ENCODE measurements around the gene RRN3.
"Not testable (repeated sequence)": the region's sequence is repeated elsewhere in the genome, so short reads cannot be mapped to it uniquely, and the experiment has no call there.

DNA sequence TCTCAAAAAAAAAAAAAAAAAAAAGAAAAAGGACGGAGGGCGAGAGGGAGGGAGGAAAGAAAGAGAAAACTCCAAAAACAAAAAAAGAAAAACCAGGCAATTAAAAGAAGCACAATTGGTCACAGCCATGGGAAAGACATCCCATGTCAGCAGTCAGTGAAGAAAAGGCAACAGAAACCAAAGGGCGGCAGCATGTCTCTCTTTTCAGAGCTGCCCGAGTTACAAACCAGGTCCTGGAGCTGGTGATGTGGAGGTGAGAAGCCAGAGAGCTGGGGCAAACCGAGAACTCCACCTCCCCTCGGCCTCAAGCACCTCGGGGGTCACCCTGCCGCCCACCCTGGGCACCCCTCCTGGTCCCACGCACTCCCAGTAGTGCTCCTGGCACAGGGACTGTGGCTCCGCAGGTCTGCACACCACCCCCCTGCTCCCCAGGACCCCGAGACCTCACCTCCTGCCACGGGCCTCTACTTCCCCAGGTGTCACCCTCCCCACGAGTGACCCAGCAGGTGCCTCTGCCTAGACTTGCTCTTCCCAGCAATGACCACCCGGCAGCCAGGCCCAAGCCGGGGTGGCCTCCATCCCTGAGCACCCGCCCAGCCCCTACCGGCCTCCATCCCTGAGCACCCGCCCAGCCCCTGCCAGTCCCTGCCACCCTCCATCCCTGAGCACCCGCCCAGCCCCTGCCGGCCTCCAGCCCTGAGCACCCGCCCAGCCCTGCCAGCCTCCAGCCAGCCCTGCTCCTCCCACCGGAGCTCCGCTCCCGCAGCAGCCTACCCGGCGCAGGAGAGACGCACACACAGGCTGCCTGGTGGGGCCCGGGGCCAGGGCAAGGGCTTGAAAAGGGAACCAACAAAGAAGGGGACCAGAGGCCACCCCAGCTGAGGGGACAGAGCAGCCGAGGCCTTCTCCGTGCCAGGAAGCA lies 46.6 kb upstream of the RRN3 start:
- TF ChIP-seq, protein P1, sequence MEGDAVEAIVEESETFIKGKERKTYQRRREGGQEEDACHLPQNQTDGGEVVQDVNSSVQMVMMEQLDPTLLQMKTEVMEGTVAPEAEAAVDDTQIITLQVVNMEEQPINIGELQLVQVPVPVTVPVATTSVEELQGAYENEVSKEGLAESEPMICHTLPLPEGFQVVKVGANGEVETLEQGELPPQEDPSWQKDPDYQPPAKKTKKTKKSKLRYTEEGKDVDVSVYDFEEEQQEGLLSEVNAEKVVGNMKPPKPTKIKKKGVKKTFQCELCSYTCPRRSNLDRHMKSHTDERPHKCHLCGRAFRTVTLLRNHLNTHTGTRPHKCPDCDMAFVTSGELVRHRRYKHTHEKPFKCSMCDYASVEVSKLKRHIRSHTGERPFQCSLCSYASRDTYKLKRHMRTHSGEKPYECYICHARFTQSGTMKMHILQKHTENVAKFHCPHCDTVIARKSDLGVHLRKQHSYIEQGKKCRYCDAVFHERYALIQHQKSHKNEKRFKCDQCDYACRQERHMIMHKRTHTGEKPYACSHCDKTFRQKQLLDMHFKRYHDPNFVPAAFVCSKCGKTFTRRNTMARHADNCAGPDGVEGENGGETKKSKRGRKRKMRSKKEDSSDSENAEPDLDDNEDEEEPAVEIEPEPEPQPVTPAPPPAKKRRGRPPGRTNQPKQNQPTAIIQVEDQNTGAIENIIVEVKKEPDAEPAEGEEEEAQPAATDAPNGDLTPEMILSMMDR (IDR thresholded peaks at IDR 0.05): not testable (repeated sequence)
- not testable (repeated sequence) for TF ChIP-seq POLR2A (IDR thresholded peaks at IDR 0.05)
